ENCODE data around the gene PYM1.

- TF ChIP-seq ZNF274 (IDR thresholded peaks at IDR 0.05; ENCODE audit: low read length) (no peak), ZNF274 (tag by site-specific recombination; IDR thresholded peaks at IDR 0.05; ENCODE audit: borderline replicate concordance) (no peak), CTCF (tag by site-specific recombination; IDR thresholded peaks at IDR 0.05) (no peak), ZBTB1 (tag by site-specific recombination; IDR thresholded peaks at IDR 0.05) (no peak), ZNF501 (tag by site-specific recombination; IDR thresholded peaks at IDR 0.05) (no peak), ZNF488 (tag by site-specific recombination; IDR thresholded peaks at IDR 0.05) (no peak)
Observed at GRCh38 chr12:55877824-55878223, 49.9 kb downstream of the PYM1 start.
